NCI-H1930 (cell line): ENCODE measurements around the gene CWF19L2.
"Not testable (repeated sequence)": the region's sequence is repeated elsewhere in the genome, so short reads cannot be mapped to it uniquely, and the experiment has no call there.

Experiments
- DNase-seq, 2 experiments: peaks; one replicate each; lab custom pipeline; 2025; lab: John Stamatoyannopoulos, UW

Gene CWF19L2

GRCh38 chr11:107457558-107458271 lies at the start of gene CWF19L2:
Gene CWF19L2 (minus strand): TSS chr11:107457825. CDS start chr11:107457816, 9 bp downstream.
- DNase-seq = peak; percentile 94 to 95

- DNase-seq = no peak
These were observed 48.1 kb upstream of the CWF19L2 start for GRCh38 chr11:107505647-107506225.

- DNase-seq = no peak
These were observed 47.4 kb upstream of the CWF19L2 start for GRCh38 chr11:107504981-107505380.

- DNase-seq = no peak
These were observed 44.1 kb upstream of the CWF19L2 start for GRCh38 chr11:107501713-107502112.

GRCh38 chr11:107497371-107497770 lies 39.7 kb upstream of the CWF19L2 start:
- not testable (repeated sequence) for DNase-seq

GRCh38 chr11:107496011-107496410 lies 38.4 kb upstream of the CWF19L2 start:
- no peak for DNase-seq

- no peak for DNase-seq
These were observed 36.4 kb upstream of the CWF19L2 start for GRCh38 chr11:107494055-107494454.

- no peak for DNase-seq
These were observed 35.5 kb upstream of the CWF19L2 start for GRCh38 chr11:107493117-107493516.

- DNase-seq = no peak
These were observed 33.2 kb upstream of the CWF19L2 start for GRCh38 chr11:107490836-107491235.

GRCh38 chr11:107482234-107482633 lies 24.6 kb upstream of the CWF19L2 start:
- DNase-seq = no peak

- DNase-seq = no peak
These were observed 21.3 kb upstream of the CWF19L2 start for GRCh38 chr11:107478922-107479321.

- DNase-seq = no peak
These were observed 20.2 kb upstream of the CWF19L2 start for GRCh38 chr11:107477820-107478219.

GRCh38 chr11:107473792-107474191 lies 16.2 kb upstream of the CWF19L2 start:
- DNase-seq = no peak

- DNase-seq = no peak
These were observed 15.3 kb upstream of the CWF19L2 start for GRCh38 chr11:107472966-107473365.

- no peak for DNase-seq
These were observed 11.0 kb upstream of the CWF19L2 start for GRCh38 chr11:107468596-107468995.

GRCh38 chr11:107467696-107468095 lies 10.1 kb upstream of the CWF19L2 start:
- no peak for DNase-seq

- DNase-seq = not testable (repeated sequence)
These were observed 8.7 kb upstream of the CWF19L2 start for GRCh38 chr11:107466275-107466866.

GRCh38 chr11:107457205-107457557 lies 444 bp downstream of the CWF19L2 start:
- DNase-seq = no peak

- DNase-seq = no peak
These were observed 3.9 kb downstream of the CWF19L2 start for GRCh38 chr11:107453594-107454286.

- DNase-seq = no peak
These were observed 10.7 kb downstream of the CWF19L2 start for GRCh38 chr11:107446822-107447431.

GRCh38 chr11:107442715-107443215 lies 14.9 kb downstream of the CWF19L2 start:
- no peak for DNase-seq

GRCh38 chr11:107439586-107440167 lies 17.9 kb downstream of the CWF19L2 start:
- DNase-seq = no peak
